ENCODE data around the gene VEPH1. TPM values are rescaled to one million over a fixed set of nuclear protein-coding genes. Genes with fewer than 3 reads are reported as not detected.
"Not testable (repeated sequence)": the region's sequence is repeated elsewhere in the genome, so short reads cannot be mapped to it uniquely, and the experiment has no call there.

The VEPH1 gene
- polyA plus RNA-seq, 1 of the 3 experiments (the other 2 are of a cell fraction), result 6.0 TPM

- H3K36me3 ChIP-seq (replicated peaks in 1 of 2; ENCODE audit: control insufficient read depth in 1 of 2, insufficient read depth in 2 of 2, low read length in 1 of 2), result no peaks in the 10 kb centered on the region
- no peak overlapping the region for H2AFZ ChIP-seq (ENCODE audit: low read depth)
- no peak for DNase-seq
- H3K4me2 ChIP-seq, result no peak overlapping the region
- peaks cover 15% of the 10 kb centered on the region for H3F3A ChIP-seq (replicated peaks; ENCODE audit: insufficient read depth)
- H3K4me1 ChIP-seq (ENCODE audit: control insufficient read depth in 1 of 2, insufficient read depth in 2 of 2, low read depth in 1 of 2, low read length in 1 of 2), result peaks cover 2 to 18% of the 10 kb centered on the region in 2 experiments
- no peak overlapping the region for H3K27ac ChIP-seq (ENCODE audit: low read depth in 2 of 2, low read length in 1 of 2)
- H3K4me3 ChIP-seq (ENCODE audit: low read depth in 2 of 2, low read length in 1 of 2), result no peak overlapping the region
- H4K20me1 ChIP-seq (ENCODE audit: insufficient read depth), result no peaks in the 10 kb centered on the region
- no peaks in the 10 kb centered on the region for H3K9me3 ChIP-seq
- POLR2A ChIA-PET, result no interaction called here
- 90% methylated on average over 4 of the region's 4 CpGs for WGBS (ENCODE audit: low lambda C conversion rate)
- CTCF ChIA-PET, result no interaction called here
- no peaks in the 10 kb centered on the region for H3K27me3 ChIP-seq (ENCODE audit: insufficient read depth)
- TF ChIP-seq SIN3A (IDR thresholded peaks at IDR 0.05; ENCODE audit: borderline replicate concordance, low read depth, low read length), result no peak
- no peak for TF ChIP-seq ELF1 (IDR thresholded peaks at IDR 0.05)
- TF ChIP-seq MAX (IDR thresholded peaks at IDR 0.05; ENCODE audit: low read depth), result no peak
- TF ChIP-seq POLR2AphosphoS5 (IDR thresholded peaks at IDR 0.05; ENCODE audit: low read depth, low read length), result no peak
- TF ChIP-seq EZH2phosphoT487 (IDR thresholded peaks at IDR 0.05; ENCODE audit: borderline replicate concordance, low read depth), result no peak
- TF ChIP-seq REST (IDR thresholded peaks at IDR 0.05; ENCODE audit: low read depth, low read length), result no peak
- TF ChIP-seq GABPA (IDR thresholded peaks at IDR 0.05; ENCODE audit: low read depth), result no peak
- TF ChIP-seq EP300 (IDR thresholded peaks at IDR 0.05; ENCODE audit: borderline replicate concordance in 1 of 2, low read depth in 1 of 2, low read length in 1 of 2), result no peak
- no peak for TF ChIP-seq MXI1 (IDR thresholded peaks at IDR 0.05; ENCODE audit: low read depth, low read length)
- TF ChIP-seq FOXM1 (IDR thresholded peaks at IDR 0.05; ENCODE audit: low read depth), result no peak
- TF ChIP-seq JUND (IDR thresholded peaks at IDR 0.05), result no peak
- TF ChIP-seq RAD21 (IDR thresholded peaks at IDR 0.05; ENCODE audit: low read length), result no peak
- no peak for TF ChIP-seq GATA2 (CRISPR knock-in tag; IDR thresholded peaks at IDR 0.05)
- no peak overlapping the region for H3K9ac ChIP-seq
- no peaks in the 10 kb centered on the region for H3K9me2 ChIP-seq
- H3K79me2 ChIP-seq (ENCODE audit: insufficient read depth), result no peaks in the 10 kb centered on the region
These were observed 149.6 kb downstream of the VEPH1 start for GRCh38 chr3:157353652-157354051.

GRCh38 chr3:157351981-157352380 is 151.2 kb downstream of the VEPH1 start:
- DNase-seq, result no peak
- Histone ChIP-seq H2AFZ (ENCODE audit: low read depth) (no peak overlapping the region), H3K4me3 (ENCODE audit: low read depth in 2 of 2, low read length in 1 of 2) (no peak overlapping the region), H3K9ac (no peak overlapping the region), H3K36me3 (replicated peaks in 1 of 2; ENCODE audit: control insufficient read depth in 1 of 2, insufficient read depth in 2 of 2, low read length in 1 of 2) (no peaks in the 10 kb centered on the region), H3F3A (replicated peaks; ENCODE audit: insufficient read depth) (peaks cover 10% of the 10 kb centered on the region), H3K4me2 (no peak overlapping the region), H3K27me3 (ENCODE audit: insufficient read depth) (no peaks in the 10 kb centered on the region), H3K4me1 (ENCODE audit: control insufficient read depth in 1 of 2, insufficient read depth in 2 of 2, low read depth in 1 of 2, low read length in 1 of 2) (peaks cover 2 to 14% of the 10 kb centered on the region in 2 experiments; a peak in 3 of 4 replicates), H3K9me3 (no peaks in the 10 kb centered on the region), H3K27ac (ENCODE audit: low read depth in 2 of 2, low read length in 1 of 2) (no peak overlapping the region), H3K9me2 (no peaks in the 10 kb centered on the region), H4K20me1 (ENCODE audit: insufficient read depth) (no peaks in the 10 kb centered on the region), H3K79me2 (ENCODE audit: insufficient read depth) (no peaks in the 10 kb centered on the region)
- WGBS (ENCODE audit: low lambda C conversion rate), result 87% methylated on average over 1 of the region's 1 CpG
- CTCF ChIA-PET, result interaction anchor here (1.0 kb wide), 1 partner anchor 11 kb away, joined by 3 read pairs; no protein-coding TSS in a partner anchor
- TF ChIP-seq RAD21 (IDR thresholded peaks at IDR 0.05; ENCODE audit: low read length) (no peak), CTCF (IDR thresholded peaks at IDR 0.05) (peak; percentile 45)
- POLR2A ChIA-PET, result no interaction called here

- WGBS (ENCODE audit: low lambda C conversion rate), result 93% methylated on average over 2 of the region's 2 CpGs
- H3K9me3 ChIP-seq; H3K4me1 ChIP-seq (ENCODE audit: control insufficient read depth in 1 of 2, insufficient read depth in 2 of 2, low read depth in 1 of 2, low read length in 1 of 2); H3K27me3 ChIP-seq (ENCODE audit: insufficient read depth); H3K4me3 ChIP-seq (ENCODE audit: low read depth in 2 of 2, low read length in 1 of 2); H3K79me2 ChIP-seq (ENCODE audit: insufficient read depth); H3F3A ChIP-seq (replicated peaks; ENCODE audit: insufficient read depth); POLR2A ChIA-PET; H3K4me2 ChIP-seq; CTCF ChIA-PET; H3K36me3 ChIP-seq (replicated peaks in 1 of 2; ENCODE audit: control insufficient read depth in 1 of 2, insufficient read depth in 2 of 2, low read length in 1 of 2); H3K9ac ChIP-seq; H3K9me2 ChIP-seq; DNase-seq; H4K20me1 ChIP-seq (ENCODE audit: insufficient read depth); H2AFZ ChIP-seq (ENCODE audit: low read depth); H3K27ac ChIP-seq (ENCODE audit: low read depth in 2 of 2, low read length in 1 of 2): not testable (repeated sequence)
These were observed 152.6 kb downstream of the VEPH1 start for GRCh38 chr3:157350651-157351050.

Data from SK-N-SH (cell line).